Measurements from ENCODE around the gene SLC9C1.

- TF ChIP-seq GATA3 (IDR thresholded peaks at IDR 0.05; ENCODE audit: low read depth, low read length) = no peak
- TF ChIP-seq GATA2 (IDR thresholded peaks at IDR 0.05; ENCODE audit: low read depth, low read length) = no peak
Observed at GRCh38 chr3:112199622-112200316, 94.2 kb downstream of the SLC9C1 start.

All from SH-SY5Y (cell line).